ENCODE data around the gene DNM3. TPM values are rescaled to one million over a fixed set of nuclear protein-coding genes. Genes with fewer than 3 reads are reported as not detected.

DNM3 gene
- total RNA-seq, 2 experiments from 2014 or later: 0.93 to 1.2 TPM

GRCh38 chr1:172273647-172274396 is 432.5 kb downstream of the DNM3 start:
- DNase-seq: peak; percentile 20
- H3K36me3 Mint-ChIP-seq: no peaks in the 10 kb centered on the region
- peak overlapping the region; percentile 48 for H3K27ac Mint-ChIP-seq
- H3K27me3 Mint-ChIP-seq: no peaks in the 10 kb centered on the region
- peaks cover 33% of the 10 kb centered on the region for H3K4me1 Mint-ChIP-seq (ENCODE audit: low read depth)
- intact Hi-C loops (cut with micrococcal nuclease): loop anchor here (2.0 to 5.0 kb wide), 2 partner anchors 93 to 182 kb away; no protein-coding TSS in a partner anchor
- ChIA-PET POLR2A (interaction anchor here (0.6 to 2.2 kb wide), 4 partner anchors 65 to 276 kb away, joined by 3 to 10 read pairs (median 3); no protein-coding TSS in a partner anchor), CTCF (interaction anchor here (0.6 to 2.2 kb wide), 3 partner anchors 85 to 469 kb away, joined by 3 to 10 read pairs (median 3); no protein-coding TSS in a partner anchor)
- no peaks in the 10 kb centered on the region for H3K9me3 Mint-ChIP-seq
- peak overlapping the region; percentile 17 for H3K4me3 Mint-ChIP-seq

DNA sequence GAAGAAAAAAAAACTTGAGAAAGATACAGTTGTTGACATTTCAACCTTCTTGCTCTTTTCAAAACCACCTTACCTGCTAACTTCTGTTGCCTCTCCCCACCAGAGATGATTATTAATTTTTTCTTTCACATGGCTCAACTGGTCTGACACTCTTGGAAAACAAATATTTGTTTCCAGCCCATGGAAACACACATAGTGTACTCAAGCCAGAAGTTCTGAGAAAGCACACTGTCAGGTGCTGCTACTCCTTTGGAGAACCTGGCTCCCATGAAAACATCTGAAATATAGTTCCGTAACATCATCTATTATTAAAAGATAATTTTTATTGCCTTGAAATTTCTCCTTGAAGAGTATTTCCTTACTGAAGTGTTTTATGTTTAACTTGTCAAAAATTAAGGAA is 434.2 kb downstream of the DNM3 start:
- ChIA-PET POLR2A (no interaction called here), CTCF (no interaction called here)
- Mint-ChIP-seq H3K36me3 (no peaks in the 10 kb centered on the region), H3K27ac (no peak overlapping the region), H3K27me3 (no peaks in the 10 kb centered on the region), H3K4me1 (ENCODE audit: low read depth) (peaks cover 23% of the 10 kb centered on the region), H3K9me3 (no peaks in the 10 kb centered on the region), H3K4me3 (no peak overlapping the region)
- DNase-seq: no peak
- intact Hi-C loops (cut with micrococcal nuclease): loop anchor here (2.0 kb wide), 1 partner anchor 95 kb away; no protein-coding TSS in a partner anchor

DNA sequence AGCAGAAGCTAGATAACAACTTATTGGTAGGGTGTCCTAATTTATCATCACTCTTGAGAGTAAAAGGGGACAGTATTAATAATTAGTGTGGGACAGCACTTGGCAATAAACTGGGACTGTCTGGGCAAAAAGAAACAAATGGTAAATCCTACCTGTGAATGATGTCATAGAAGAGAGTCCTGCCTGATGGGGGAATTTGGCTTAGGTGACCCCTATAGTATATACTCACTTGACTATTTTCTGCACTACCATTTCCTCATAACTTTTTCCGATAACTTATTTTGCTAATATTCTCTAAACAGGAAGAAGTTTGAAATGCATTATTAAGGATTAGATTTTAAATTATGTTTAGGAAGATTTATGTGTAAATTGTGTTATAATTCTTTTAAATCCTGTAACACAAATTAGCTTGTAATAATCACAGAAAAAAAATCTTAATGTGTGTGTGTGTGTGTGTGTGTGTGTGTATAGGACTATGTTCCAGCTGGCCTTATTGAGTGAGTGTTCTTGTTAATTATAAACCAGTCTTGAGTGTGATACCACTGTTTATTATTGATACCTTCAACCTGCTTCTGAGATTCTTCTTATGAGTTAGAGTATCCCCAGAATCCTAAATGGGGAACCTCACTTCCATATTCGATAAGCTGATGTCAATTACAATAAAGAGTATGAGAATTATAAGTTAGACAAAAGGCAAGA is 435.0 kb downstream of the DNM3 start:
- Mint-ChIP-seq H3K27ac (no peak overlapping the region), H3K9me3 (no peaks in the 10 kb centered on the region), H3K4me1 (ENCODE audit: low read depth) (peaks cover 18% of the 10 kb centered on the region), H3K27me3 (no peaks in the 10 kb centered on the region), H3K4me3 (no peak overlapping the region), H3K36me3 (no peaks in the 10 kb centered on the region)
- POLR2A ChIA-PET: no interaction called here
- intact Hi-C loops (cut with micrococcal nuclease): no loop called here
- CTCF ChIA-PET: interaction anchor here (0.6 to 1.4 kb wide), 2 partner anchors 123 to 154 kb away, joined by 3 to 4 read pairs; no protein-coding TSS in a partner anchor
- DNase-seq: no peak

DNA sequence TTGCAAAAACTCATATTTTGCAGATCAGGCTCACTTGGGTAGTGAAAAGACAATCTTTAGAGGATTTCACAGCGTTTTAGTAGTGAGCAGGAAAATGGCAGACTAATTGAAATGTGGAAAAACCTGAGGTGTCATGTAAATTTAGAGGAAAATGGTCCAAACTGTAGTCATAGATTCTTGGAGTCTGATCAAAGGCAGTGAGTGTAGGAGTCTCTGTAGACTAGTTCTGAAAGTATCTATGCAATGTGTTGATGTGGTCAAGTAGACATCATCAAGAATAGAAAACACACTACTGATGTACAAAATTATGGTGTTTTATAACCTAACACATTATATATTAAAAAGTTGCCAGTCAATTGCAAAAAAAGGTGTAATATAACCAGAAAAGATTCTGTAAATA is 436.0 kb downstream of the DNM3 start:
- CTCF ChIA-PET: interaction anchor here (1.4 kb wide), 1 partner anchor 122 kb away, joined by 4 read pairs; no protein-coding TSS in a partner anchor
- H3K36me3 Mint-ChIP-seq: no peaks in the 10 kb centered on the region
- no peaks in the 10 kb centered on the region for H3K9me3 Mint-ChIP-seq
- no peak overlapping the region for H3K4me3 Mint-ChIP-seq
- H3K27ac Mint-ChIP-seq: no peak overlapping the region
- intact Hi-C loops (cut with micrococcal nuclease): no loop called here
- POLR2A ChIA-PET: no interaction called here
- no peaks in the 10 kb centered on the region for H3K27me3 Mint-ChIP-seq
- no peak for DNase-seq
- H3K4me1 Mint-ChIP-seq (ENCODE audit: low read depth): peaks cover 14% of the 10 kb centered on the region

DNA sequence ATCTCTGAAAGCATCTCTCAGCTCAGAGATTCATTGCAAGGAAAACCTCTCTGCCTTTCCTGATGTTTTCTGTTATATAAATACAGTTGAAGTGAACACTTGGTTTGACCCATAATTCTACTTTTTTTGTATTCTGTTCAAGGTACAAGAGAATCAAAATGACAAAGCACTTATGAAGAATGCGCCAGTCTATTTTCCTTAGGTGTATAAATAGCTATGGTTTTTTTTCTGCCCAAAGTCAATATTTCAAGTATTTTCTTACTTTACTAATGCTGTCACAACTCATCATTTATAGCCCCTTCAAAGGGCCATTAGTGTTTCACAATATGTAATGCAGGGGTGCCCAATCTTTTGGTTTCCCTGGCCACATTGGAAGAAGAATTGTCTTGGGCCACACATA is 436.7 kb downstream of the DNM3 start:
- ChIA-PET POLR2A (no interaction called here), CTCF (no interaction called here)
- intact Hi-C loops (cut with micrococcal nuclease): no loop called here
- Mint-ChIP-seq H3K9me3 (no peaks in the 10 kb centered on the region), H3K4me1 (ENCODE audit: low read depth) (peaks cover 14% of the 10 kb centered on the region), H3K27me3 (no peaks in the 10 kb centered on the region), H3K36me3 (no peaks in the 10 kb centered on the region), H3K4me3 (no peak overlapping the region), H3K27ac (no peak overlapping the region)
- no peak for DNase-seq

- H3K27ac Mint-ChIP-seq: no peak overlapping the region
- H3K9me3 Mint-ChIP-seq: no peaks in the 10 kb centered on the region
- ChIA-PET POLR2A (no interaction called here), CTCF (no interaction called here)
- DNase-seq: no peak
- H3K36me3 Mint-ChIP-seq: no peaks in the 10 kb centered on the region
- H3K4me1 Mint-ChIP-seq (ENCODE audit: low read depth): peaks cover 12% of the 10 kb centered on the region
- H3K4me3 Mint-ChIP-seq: no peak overlapping the region
- intact Hi-C loops (cut with micrococcal nuclease): no loop called here
- H3K27me3 Mint-ChIP-seq: no peaks in the 10 kb centered on the region
Measured at GRCh38 chr1:172278478-172278877, 437.2 kb downstream of the DNM3 start.

DNA sequence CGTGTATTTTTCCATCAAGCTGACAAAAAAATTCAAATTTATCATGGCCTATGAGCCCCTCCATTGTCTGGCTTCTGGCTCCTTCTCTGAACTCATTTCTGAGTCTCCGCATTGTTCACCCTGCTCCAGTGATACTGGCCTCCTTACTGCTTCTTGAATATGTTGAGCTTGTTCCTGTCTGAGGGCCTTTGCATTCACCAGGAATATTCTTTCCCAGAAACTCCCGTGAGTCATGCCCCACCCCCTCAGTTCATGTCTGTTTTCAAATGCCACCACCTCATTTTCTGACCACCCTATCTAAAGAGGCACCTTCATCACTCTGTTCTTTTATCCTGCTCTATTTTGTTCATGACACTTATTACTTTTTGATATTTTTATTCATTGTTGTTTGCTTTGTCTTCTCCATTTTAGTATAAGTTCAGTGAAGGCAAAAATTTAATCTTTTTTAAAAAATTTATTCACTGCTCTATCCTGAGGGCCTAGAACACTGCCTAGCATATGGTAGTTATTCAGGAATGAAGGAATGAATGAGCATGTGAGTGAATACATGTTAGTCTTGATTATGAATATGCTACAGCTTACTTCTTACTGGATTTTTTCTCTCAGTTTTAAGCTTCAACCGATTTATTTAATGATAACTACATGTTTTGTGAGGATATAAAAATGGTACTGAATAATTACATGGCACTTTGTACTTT is 438.8 kb downstream of the DNM3 start:
- Mint-ChIP-seq H3K4me3 (no peak overlapping the region), H3K27ac (no peak overlapping the region), H3K36me3 (no peaks in the 10 kb centered on the region), H3K9me3 (no peaks in the 10 kb centered on the region), H3K27me3 (no peaks in the 10 kb centered on the region), H3K4me1 (ENCODE audit: low read depth) (peaks cover 2% of the 10 kb centered on the region)
- DNase-seq: no peak
- POLR2A ChIA-PET: no interaction called here
- CTCF ChIA-PET: no interaction called here
- intact Hi-C loops (cut with micrococcal nuclease): no loop called here

GRCh38 chr1:172283766-172284165 is 442.5 kb downstream of the DNM3 start:
- ChIA-PET CTCF (no interaction called here), POLR2A (no interaction called here)
- DNase-seq: no peak
- H3K9me3 Mint-ChIP-seq: no peaks in the 10 kb centered on the region
- peaks cover 2% of the 10 kb centered on the region for H3K4me1 Mint-ChIP-seq (ENCODE audit: low read depth)
- H3K4me3 Mint-ChIP-seq: no peak overlapping the region
- no peaks in the 10 kb centered on the region for H3K36me3 Mint-ChIP-seq
- intact Hi-C loops (cut with micrococcal nuclease): no loop called here
- H3K27me3 Mint-ChIP-seq: no peaks in the 10 kb centered on the region
- no peak overlapping the region for H3K27ac Mint-ChIP-seq

DNA sequence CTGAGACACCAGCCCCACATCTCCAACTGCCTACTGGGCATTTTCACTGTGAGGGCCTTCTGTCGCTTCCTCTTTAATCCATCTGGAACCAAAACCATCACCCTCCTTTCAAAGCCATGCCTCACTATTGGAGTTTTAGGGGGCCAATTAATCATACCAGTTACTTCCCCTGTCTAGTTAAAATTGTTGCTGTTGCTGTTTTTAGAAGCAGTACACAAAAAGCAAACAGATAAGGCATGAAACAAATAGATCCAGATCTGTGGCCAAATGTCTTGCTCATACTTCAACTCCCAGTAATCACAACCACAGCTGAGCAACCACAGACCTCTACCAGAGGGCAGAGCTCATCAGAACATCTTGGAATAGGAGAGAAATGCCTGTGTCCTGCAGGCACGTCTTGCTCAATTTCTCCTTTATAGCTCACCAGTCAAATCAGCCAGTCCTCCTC is 445.4 kb downstream of the DNM3 start:
- intact Hi-C loops (cut with micrococcal nuclease): no loop called here

DNA sequence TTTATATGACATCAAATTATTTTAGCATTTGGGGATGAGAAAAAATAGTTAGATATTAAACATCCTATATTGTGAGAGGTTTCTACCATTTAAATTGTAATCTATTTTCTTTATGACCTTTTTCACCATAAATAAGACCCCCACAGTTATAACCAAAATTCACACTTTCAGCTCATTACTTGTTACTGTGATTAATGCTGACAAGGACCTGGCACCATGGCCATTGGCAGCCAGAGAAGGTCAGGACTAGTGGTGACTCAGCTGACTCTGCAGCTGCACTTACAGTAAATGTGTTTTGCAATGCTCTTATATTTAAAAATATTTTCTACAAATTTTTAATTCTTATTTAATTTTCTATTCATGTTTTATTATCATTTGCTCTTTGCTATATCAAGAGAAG is 445.9 kb downstream of the DNM3 start:
- no peaks in the 10 kb centered on the region for H3K36me3 Mint-ChIP-seq
- no peaks in the 10 kb centered on the region for H3K27me3 Mint-ChIP-seq
- H3K9me3 Mint-ChIP-seq: no peaks in the 10 kb centered on the region
- no peak overlapping the region for H3K27ac Mint-ChIP-seq
- ChIA-PET CTCF (no interaction called here), POLR2A (no interaction called here)
- no peaks in the 10 kb centered on the region for H3K4me1 Mint-ChIP-seq (ENCODE audit: low read depth)
- intact Hi-C loops (cut with micrococcal nuclease): no loop called here
- no peak for DNase-seq
- H3K4me3 Mint-ChIP-seq: no peak overlapping the region

More for the DNA sequence above, 445.4 kb downstream of the DNM3 start:
- Mint-ChIP-seq H3K4me1 (ENCODE audit: low read depth) (no peaks in the 10 kb centered on the region), H3K36me3 (no peaks in the 10 kb centered on the region), H3K27ac (no peak overlapping the region), H3K9me3 (no peaks in the 10 kb centered on the region), H3K27me3 (no peaks in the 10 kb centered on the region), H3K4me3 (no peak overlapping the region)
- CTCF ChIA-PET: interaction anchor here (0.5 kb wide), 1 partner anchor 19 kb away, joined by 5 read pairs; no protein-coding TSS in a partner anchor
- POLR2A ChIA-PET: no interaction called here
- no peak for DNase-seq

GRCh38 chr1:172288581-172288980 is 447.3 kb downstream of the DNM3 start:
- no peaks in the 10 kb centered on the region for H3K9me3 Mint-ChIP-seq

GRCh38 chr1:172289448-172289847 is 448.1 kb downstream of the DNM3 start:
- Mint-ChIP-seq H3K4me1 (ENCODE audit: low read depth) (no peaks in the 10 kb centered on the region), H3K27ac (no peak overlapping the region), H3K27me3 (no peaks in the 10 kb centered on the region), H3K36me3 (no peaks in the 10 kb centered on the region), H3K4me3 (no peak overlapping the region), H3K9me3 (no peaks in the 10 kb centered on the region)
- ChIA-PET CTCF (no interaction called here), POLR2A (no interaction called here)
- DNase-seq: no peak
- intact Hi-C loops (cut with micrococcal nuclease): no loop called here

More at GRCh38 chr1:172288581-172288980, 447.3 kb downstream of the DNM3 start:
- CTCF ChIA-PET: interaction anchor here (1.1 kb wide), 1 partner anchor 55 kb away, joined by 3 read pairs; no protein-coding TSS in a partner anchor
- POLR2A ChIA-PET: no interaction called here
- no peak for DNase-seq
- Mint-ChIP-seq H3K4me1 (ENCODE audit: low read depth) (no peaks in the 10 kb centered on the region), H3K27ac (no peak overlapping the region), H3K36me3 (no peaks in the 10 kb centered on the region), H3K27me3 (no peaks in the 10 kb centered on the region), H3K4me3 (no peak overlapping the region)
- intact Hi-C loops (cut with micrococcal nuclease): no loop called here

Data from activated CD4-positive, alpha-beta memory T cell treated with anti-CD3 and anti-CD28 coated beads for 36 hours (primary cell).